NCI-H1436 (cell line): Measurements from ENCODE around the gene LHFPL3.
"Not testable (repeated sequence)": the region's sequence is repeated elsewhere in the genome, so short reads cannot be mapped to it uniquely, and the experiment has no call there.

Experiments used
- DNase-seq: peaks from one replicate; lab custom pipeline; 2025; lab: John Stamatoyannopoulos, UW

Gene LHFPL3

GRCh38 chr7:104328296-104328969, at the start of gene LHFPL3:
Gene LHFPL3, plus strand, starts transcription at chr7:104328603.
- DNase-seq, result peak; percentile 2

GRCh38 chr7:104281685-104282084, 46.7 kb upstream of the LHFPL3 start:
- DNase-seq, result not testable (repeated sequence)

- DNase-seq, result no peak
Measured at GRCh38 chr7:104286839-104287238, 41.6 kb upstream of the LHFPL3 start.

GRCh38 chr7:104288137-104288536, 40.3 kb upstream of the LHFPL3 start:
- DNase-seq, result no peak

- DNase-seq, result no peak
Measured at GRCh38 chr7:104294291-104294690, 34.1 kb upstream of the LHFPL3 start.

GRCh38 chr7:104296266-104296665, 32.1 kb upstream of the LHFPL3 start:
- no peak for DNase-seq

- no peak for DNase-seq
Measured at GRCh38 chr7:104296900-104297299, 31.5 kb upstream of the LHFPL3 start.

GRCh38 chr7:104299323-104299722, 29.1 kb upstream of the LHFPL3 start:
- no peak for DNase-seq

- DNase-seq, result no peak
Measured at GRCh38 chr7:104299777-104300176, 28.6 kb upstream of the LHFPL3 start.

- no peak for DNase-seq
Measured at GRCh38 chr7:104306793-104307192, 21.6 kb upstream of the LHFPL3 start.

- no peak for DNase-seq
Measured at GRCh38 chr7:104317948-104318629, 10.3 kb upstream of the LHFPL3 start.

GRCh38 chr7:104327534-104327933, 869 bp upstream of the LHFPL3 start:
- no peak for DNase-seq

- no peak for DNase-seq
Measured at GRCh38 chr7:104327938-104328295, 486 bp upstream of the LHFPL3 start.

- no peak for DNase-seq
Measured at GRCh38 chr7:104328970-104329825, 795 bp downstream of the LHFPL3 start.

- no peak for DNase-seq
Measured at GRCh38 chr7:104341546-104341945, 13.1 kb downstream of the LHFPL3 start.

- no peak for DNase-seq
Measured at GRCh38 chr7:104352736-104353135, 24.3 kb downstream of the LHFPL3 start.

- no peak for DNase-seq
Measured at GRCh38 chr7:104357166-104357565, 28.8 kb downstream of the LHFPL3 start.

- DNase-seq, result no peak
Measured at GRCh38 chr7:104358446-104359132, 30.2 kb downstream of the LHFPL3 start.

- no peak for DNase-seq
Measured at GRCh38 chr7:104362756-104363155, 34.4 kb downstream of the LHFPL3 start.

GRCh38 chr7:104363355-104363754, 35.0 kb downstream of the LHFPL3 start:
- no peak for DNase-seq

GRCh38 chr7:104366390-104366789, 38.0 kb downstream of the LHFPL3 start:
- DNase-seq, result no peak

GRCh38 chr7:104367926-104368325, 39.5 kb downstream of the LHFPL3 start:
- no peak for DNase-seq
